Smooth muscle cell (in vitro differentiated cells): Measurements from ENCODE around the gene AGRP. TPM values are rescaled to one million over a fixed set of nuclear protein-coding genes. Genes with fewer than 3 reads are reported as not detected.

ENCODE experiments used
- DNase-seq: peaks from one replicate; lab custom pipeline; 2025; ENCODE audit not compliant: unreplicated experiment; lab: John Stamatoyannopoulos, UW
- H2AFZ ChIP-seq: fragments of 200-600 bp; sonication (generic); 2 replicates; pipeline ENCODE4 v1.6.0; 2016; ENCODE audit warnings: antibody characterized with exemption, low read depth, mild to moderate bottlenecking
- H3F3A ChIP-seq: fragments of 200-600 bp; sonication (generic); 2 replicates; pipeline ENCODE4 v1.6.0; 2017; ENCODE audit warnings: antibody characterized with exemption, low read depth
- H3K27ac ChIP-seq: fragments of 200-600 bp; sonication (generic); 2 replicates; pipeline ENCODE4 v1.5.1; 2016; ENCODE audit warnings: low read depth, mild to moderate bottlenecking
- H3K27me3 ChIP-seq: fragments of 200-600 bp; sonication (generic); 2 replicates; pipeline ENCODE4 v1.6.1; 2016; ENCODE audit warnings: low read depth, mild to moderate bottlenecking
- H3K36me3 ChIP-seq: fragments of 200-600 bp; sonication (generic); 2 replicates; pipeline ENCODE4 v1.5.1; 2016; ENCODE audit warnings: low read depth
- H3K4me1 ChIP-seq: fragments of 200-600 bp; sonication (generic); 2 replicates; pipeline ENCODE4 v1.5.1; 2016; ENCODE audit warnings: low read depth
- H3K4me2 ChIP-seq: fragments of 200-600 bp; sonication (generic); 2 replicates; pipeline ENCODE4 v1.6.0; 2016; ENCODE audit warnings: mild to moderate bottlenecking
- H3K4me3 ChIP-seq: fragments of 200-600 bp; sonication (generic); 2 replicates; pipeline ENCODE4 v1.5.1; 2016; ENCODE audit warnings: mild to moderate bottlenecking
- H3K79me2 ChIP-seq: fragments of 200-600 bp; sonication (generic); 2 replicates; pipeline ENCODE4 v1.6.0; 2016; ENCODE audit warnings: low read depth, mild to moderate bottlenecking
- H3K9ac ChIP-seq: fragments of 200-600 bp; sonication (generic); 2 replicates; pipeline ENCODE4 v1.6.0; 2016; ENCODE audit warnings: low read depth
- H3K9me3 ChIP-seq: fragments of 200-600 bp; sonication (generic); replicated peaks from 2 replicates; pipeline ENCODE4 v1.5.1; 2016; ENCODE audit warnings: low read depth
- H4K20me1 ChIP-seq: fragments of 200-600 bp; sonication (generic); 2 replicates; pipeline ENCODE4 v1.6.0; 2016; ENCODE audit warnings: low read depth
- CTCF ChIP-seq: fragments of 200-600 bp; sonication (generic); IDR thresholded peaks from 2 replicates; pipeline ENCODE4 v1.5.1; 2017; ENCODE audit warnings: borderline replicate concordance, mild to moderate bottlenecking, antibody characterized with exemption; ENCODE audit not compliant: insufficient read depth, poor library complexity, severe bottlenecking
- WGBS: methylation state at CpG from one replicate; pipeline ENCODE4 v1.1.7; 2016; ENCODE audit warnings: low lambda C conversion rate; 5-methylcytosine and 5-hydroxymethylcytosine counted together
- polyA plus RNA-seq: library from polyadenylated mRNA; unstranded; fragments of >200 nt; fragmentation: Nextera tagmentation; extraction: Ambion mirVana; gene quantifications from 2 replicates; pipeline ENCODE4 v1.2.1, GENCODE V29; 2016
- total RNA-seq: library from RNA; depleted of rRNA; stranded (reverse); fragments of >200 nt; gene quantifications from 2 replicates; pipeline ENCODE4 v1.2.3, GENCODE V29; 2014

AGRP gene
- total and polyA plus RNA-seq, 2 experiments from 2014 or later = not detected

- WGBS = 94% methylated on average over 2 of the region's 2 CpGs
- H4K20me1 ChIP-seq = peaks cover 99% of the 10 kb centered on the region
- TF ChIP-seq CTCF = no peak
Observed at GRCh38 chr16:67464565-67464964, 18.8 kb downstream of the AGRP start.

DNA sequence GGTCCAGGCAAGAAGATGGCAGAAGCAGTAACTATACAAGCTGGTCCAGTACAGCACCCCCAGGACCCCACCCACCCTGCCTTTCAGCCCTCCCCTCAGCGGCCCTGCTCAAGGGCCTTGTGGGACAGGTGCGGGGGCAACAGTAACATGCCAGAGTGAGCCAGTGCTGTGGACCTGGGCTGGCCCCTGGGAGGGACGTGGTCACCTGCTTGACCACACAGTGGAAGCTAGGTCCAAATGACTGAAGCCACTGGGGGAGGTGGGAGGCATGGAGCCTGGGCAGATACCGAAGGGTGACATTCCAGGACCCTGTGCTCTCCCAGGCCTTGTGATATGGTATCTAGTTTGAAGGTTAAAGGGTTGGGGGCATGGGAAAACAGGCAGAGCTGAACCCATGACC is 19.7 kb downstream of the AGRP start:
- Histone ChIP-seq H3K4me1 (no peaks in the 10 kb centered on the region), H2AFZ (no peak overlapping the region), H3K79me2 (peaks cover 34% of the 10 kb centered on the region), H3K36me3 (no peaks in the 10 kb centered on the region), H3K27ac (no peak overlapping the region), H3K27me3 (no peaks in the 10 kb centered on the region), H3K9ac (no peak overlapping the region), H3K4me3 (no peak overlapping the region), H3K4me2 (no peak overlapping the region), H3F3A (no peaks in the 10 kb centered on the region), H4K20me1 (peaks cover 99% of the 10 kb centered on the region), H3K9me3 (no peaks in the 10 kb centered on the region)
- no peak for TF ChIP-seq CTCF
- 100% methylated on average over 4 of the region's 4 CpGs for WGBS
- no peak for DNase-seq

More at GRCh38 chr16:67464565-67464964, 18.8 kb downstream of the AGRP start:
- no peaks in the 10 kb centered on the region for H3K4me1 ChIP-seq
- no peak for DNase-seq
- peaks cover 41% of the 10 kb centered on the region for H3K79me2 ChIP-seq
- H3F3A ChIP-seq = no peaks in the 10 kb centered on the region
- H3K9me3 ChIP-seq = no peaks in the 10 kb centered on the region
- H3K27me3 ChIP-seq = no peaks in the 10 kb centered on the region
- H3K36me3 ChIP-seq = no peaks in the 10 kb centered on the region
- no peak overlapping the region for H2AFZ ChIP-seq
- no peak overlapping the region for H3K9ac ChIP-seq
- no peak overlapping the region for H3K4me2 ChIP-seq
- no peak overlapping the region for H3K27ac ChIP-seq
- no peak overlapping the region for H3K4me3 ChIP-seq

DNA sequence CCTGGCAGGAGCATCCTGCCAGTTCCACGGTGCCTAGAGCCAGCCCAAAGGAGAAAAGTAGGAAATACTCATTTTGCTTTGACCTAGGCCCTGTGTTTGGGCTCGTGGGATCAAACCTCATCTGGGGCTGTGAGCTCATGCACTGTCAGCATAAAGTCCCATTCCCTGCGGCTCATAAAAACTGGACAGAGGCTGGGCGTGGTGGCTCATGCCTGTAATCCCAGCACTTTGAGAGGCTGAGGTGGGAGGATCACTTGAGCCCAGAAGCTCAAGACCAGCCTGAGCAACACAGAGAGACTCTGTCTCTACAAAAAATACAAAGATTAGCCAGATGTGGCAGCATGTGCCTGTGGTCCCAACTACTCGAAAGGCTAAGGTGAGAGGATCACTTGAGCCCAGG is 20.3 kb downstream of the AGRP start:
- Histone ChIP-seq H4K20me1 (peaks cover 99% of the 10 kb centered on the region), H3K9ac (no peak overlapping the region), H3K4me1 (no peaks in the 10 kb centered on the region), H3K4me3 (no peak overlapping the region), H3K27me3 (no peaks in the 10 kb centered on the region), H3K79me2 (peaks cover 28% of the 10 kb centered on the region), H2AFZ (no peak overlapping the region), H3K27ac (no peak overlapping the region), H3F3A (no peaks in the 10 kb centered on the region), H3K4me2 (no peak overlapping the region), H3K36me3 (no peaks in the 10 kb centered on the region), H3K9me3 (no peaks in the 10 kb centered on the region)
- WGBS = 49% methylated on average over 5 of the region's 5 CpGs
- DNase-seq = no peak
- no peak for TF ChIP-seq CTCF

DNA sequence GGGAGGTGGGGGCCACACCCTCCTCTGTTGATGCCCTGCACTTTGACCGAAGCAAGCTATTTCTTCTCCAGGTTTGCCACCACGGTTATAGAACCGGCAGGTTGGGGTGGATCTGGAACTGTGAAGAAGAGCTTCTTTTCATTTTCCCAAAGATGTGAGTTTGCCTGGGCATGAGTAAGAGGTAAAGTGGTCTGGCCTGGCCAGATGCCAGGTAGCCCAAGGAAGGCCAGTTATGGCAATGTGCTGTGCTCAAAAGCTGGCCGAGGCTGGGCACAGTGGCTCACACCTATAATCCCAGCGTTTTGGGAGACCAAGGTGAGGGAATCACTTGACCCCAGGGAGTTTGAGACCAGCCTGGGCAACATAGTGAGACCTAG is 21.1 kb downstream of the AGRP start:
- Histone ChIP-seq H4K20me1 (peaks cover 99% of the 10 kb centered on the region), H3K4me1 (no peaks in the 10 kb centered on the region), H3K9ac (no peak overlapping the region), H3K4me3 (no peak overlapping the region), H3K9me3 (no peaks in the 10 kb centered on the region), H3K79me2 (peaks cover 23% of the 10 kb centered on the region), H3K36me3 (no peaks in the 10 kb centered on the region), H3K27me3 (no peaks in the 10 kb centered on the region), H2AFZ (no peak overlapping the region), H3K27ac (no peak overlapping the region), H3F3A (no peaks in the 10 kb centered on the region), H3K4me2 (no peak overlapping the region)
- DNase-seq = no peak
- no peak for TF ChIP-seq CTCF
- 91% methylated on average over 5 of the region's 5 CpGs for WGBS
